ENCODE results near the gene LMBRD1.
A peak's percentile ranks its signal among the peaks of the same experiment; 100 is the strongest.

The LMBRD1 gene

GRCh38 chr6:69774740-69775584 lies 21.8 kb downstream of the LMBRD1 start:
- TF ChIP-seq CTCF (IDR thresholded peaks at IDR 0.05; ENCODE audit: low read depth, low read length): no peak
- H3K36me3 ChIP-seq: no peaks in the 10 kb centered on the region
- no peak for DNase-seq

GRCh38 chr6:69771158-69771906 lies 25.5 kb downstream of the LMBRD1 start:
- H3K36me3 ChIP-seq: no peaks in the 10 kb centered on the region
- TF ChIP-seq CTCF (IDR thresholded peaks at IDR 0.05; ENCODE audit: low read depth, low read length): no peak
- DNase-seq: no peak
- H3K4me1 ChIP-seq: no peaks in the 10 kb centered on the region
- no peak overlapping the region for H3K4me3 ChIP-seq (ENCODE audit: low read depth, low read length)
- H3K9me3 ChIP-seq: no peaks in the 10 kb centered on the region
- H3K27me3 ChIP-seq: no peaks in the 10 kb centered on the region

More at GRCh38 chr6:69774740-69775584, 21.8 kb downstream of the LMBRD1 start:
- H3K9me3 ChIP-seq: no peaks in the 10 kb centered on the region
- no peaks in the 10 kb centered on the region; the same call in 1 of the 2 replicates for H3K4me1 ChIP-seq
- H3K4me3 ChIP-seq (ENCODE audit: low read depth, low read length): no peak overlapping the region
- no peaks in the 10 kb centered on the region for H3K27me3 ChIP-seq

- H3K9me3 ChIP-seq: no peaks in the 10 kb centered on the region
- TF ChIP-seq CTCF (IDR thresholded peaks at IDR 0.05; ENCODE audit: low read depth, low read length): peak; percentile 24; the same call in 1 of the 2 replicates
- H3K36me3 ChIP-seq: no peaks in the 10 kb centered on the region
- H3K4me3 ChIP-seq (ENCODE audit: low read depth, low read length): no peak overlapping the region
- no peaks in the 10 kb centered on the region; the same call in 1 of the 2 replicates for H3K4me1 ChIP-seq
- no peak for DNase-seq
- H3K27me3 ChIP-seq: no peaks in the 10 kb centered on the region
Measured at GRCh38 chr6:69768664-69769063, 28.1 kb downstream of the LMBRD1 start.

- TF ChIP-seq CTCF (IDR thresholded peaks at IDR 0.05; ENCODE audit: low read depth, low read length): no peak
- Histone ChIP-seq H3K4me1 (no peaks in the 10 kb centered on the region; the same call in 1 of the 2 replicates), H3K27me3 (no peaks in the 10 kb centered on the region), H3K9me3 (no peaks in the 10 kb centered on the region), H3K4me3 (ENCODE audit: low read depth, low read length) (no peak overlapping the region), H3K36me3 (no peaks in the 10 kb centered on the region)
- no peak for DNase-seq
Measured at GRCh38 chr6:69763763-69764162, 33.0 kb downstream of the LMBRD1 start.

- no peak for DNase-seq
- no peak for TF ChIP-seq CTCF (IDR thresholded peaks at IDR 0.05; ENCODE audit: low read depth, low read length)
- Histone ChIP-seq H3K9me3 (no peaks in the 10 kb centered on the region), H3K36me3 (no peaks in the 10 kb centered on the region), H3K4me3 (ENCODE audit: low read depth, low read length) (no peak overlapping the region), H3K27me3 (no peaks in the 10 kb centered on the region), H3K4me1 (no peaks in the 10 kb centered on the region; the same call in 1 of the 2 replicates)
Measured at GRCh38 chr6:69761853-69762252, 35.0 kb downstream of the LMBRD1 start.
